ENCODE data around the gene RGS7.

The RGS7 gene

GRCh38 chr1:241081473-241081872, 275.5 kb downstream of the RGS7 start:
- no peak for DNase-seq (ENCODE audit: low read depth in 2 of 2)

- no peak for DNase-seq (ENCODE audit: low read depth in 2 of 2)
These were observed 277.5 kb downstream of the RGS7 start for GRCh38 chr1:241079459-241079858.

GRCh38 chr1:241079047-241079446, 278.0 kb downstream of the RGS7 start:
- no peak for DNase-seq (ENCODE audit: low read depth in 2 of 2)

GRCh38 chr1:241077386-241078147, 279.4 kb downstream of the RGS7 start:
- DNase-seq (ENCODE audit: low read depth in 2 of 2) = no peak

GRCh38 chr1:241074507-241074906, 282.5 kb downstream of the RGS7 start:
- no peak for DNase-seq (ENCODE audit: low read depth in 2 of 2)

GRCh38 chr1:241068359-241068758, 288.6 kb downstream of the RGS7 start:
- DNase-seq (ENCODE audit: low read depth in 2 of 2) = no peak

DNA sequence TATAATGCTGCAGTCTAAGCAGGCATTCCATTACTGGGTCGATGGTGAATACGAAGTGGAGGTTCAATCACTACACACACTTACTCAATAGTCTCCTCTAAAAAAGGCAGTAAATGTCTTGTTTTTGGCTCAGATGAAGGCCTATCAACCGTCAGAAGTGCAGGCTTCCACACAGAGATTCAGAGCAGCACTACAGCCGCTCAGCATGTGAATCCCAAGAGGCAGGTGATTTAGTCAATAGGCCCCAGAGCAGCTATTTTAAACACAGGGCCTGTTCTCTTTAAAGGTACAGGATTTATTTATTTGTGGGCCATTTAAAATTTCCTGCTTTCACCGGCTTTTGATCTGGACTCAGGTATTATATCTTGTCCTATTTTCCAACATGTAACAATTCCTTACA, 293.7 kb downstream of the RGS7 start:
- DNase-seq (ENCODE audit: low read depth in 2 of 2) = no peak

DNA sequence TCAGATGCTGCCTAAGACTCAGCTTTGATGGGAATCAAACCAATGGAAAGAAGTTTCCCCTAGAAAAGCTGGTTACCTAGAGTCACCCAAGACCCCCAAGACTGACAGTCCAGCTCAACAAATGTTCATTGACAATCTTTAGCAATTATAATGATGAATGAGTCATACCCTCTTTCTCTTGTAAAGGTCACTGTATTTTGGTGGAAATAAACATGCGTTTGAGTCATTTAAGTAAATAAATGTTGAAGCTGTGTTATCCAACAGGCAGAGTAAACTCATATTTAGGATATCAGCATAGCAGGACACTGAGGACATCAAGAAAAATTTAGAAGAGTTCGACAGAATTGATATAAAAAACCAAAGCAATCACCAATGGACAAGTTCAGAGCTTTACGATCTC, 295.9 kb downstream of the RGS7 start:
- DNase-seq (ENCODE audit: low read depth in 2 of 2) = no peak

DNA sequence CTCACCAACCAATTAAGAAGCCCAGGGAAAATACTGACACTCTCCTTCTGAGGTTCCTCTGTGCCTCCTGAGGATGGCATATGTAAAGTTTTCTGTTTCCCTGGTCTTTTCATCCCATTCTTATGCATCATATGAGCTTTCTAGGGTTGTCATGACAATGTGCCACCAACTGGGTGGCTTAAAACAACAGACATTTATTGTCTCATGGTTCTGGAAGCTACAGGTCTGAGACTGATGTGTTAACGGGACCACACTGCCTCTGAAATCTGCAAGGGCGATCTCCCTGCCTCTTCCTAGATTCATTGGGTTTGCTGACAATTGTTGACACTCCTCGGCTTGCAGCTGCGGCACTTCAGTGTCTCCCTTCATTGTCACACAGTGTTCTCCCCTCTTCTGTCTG, 308.4 kb downstream of the RGS7 start:
- no peak for DNase-seq (ENCODE audit: low read depth in 2 of 2)

DNA sequence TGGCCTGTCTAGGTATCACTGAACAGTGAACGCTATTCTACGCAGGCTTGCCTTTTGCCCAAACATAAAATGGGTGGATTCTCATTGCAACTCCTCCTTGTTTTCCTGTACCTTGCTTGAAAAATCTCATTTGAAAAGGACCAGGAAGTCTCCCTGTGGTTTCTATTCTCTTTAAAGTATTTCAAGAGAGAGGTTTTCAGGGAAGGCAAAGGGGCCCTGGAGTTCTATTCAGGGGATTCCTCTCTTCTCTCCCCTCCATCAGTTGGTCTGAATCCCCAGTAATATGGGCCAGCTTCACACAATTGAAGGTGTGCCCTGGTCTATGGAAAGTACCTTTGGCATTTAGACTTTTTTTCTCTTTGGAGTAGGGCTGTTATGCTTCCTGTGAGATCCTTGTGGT, 311.3 kb downstream of the RGS7 start:
- DNase-seq (ENCODE audit: low read depth in 2 of 2) = no peak

- no peak for DNase-seq (ENCODE audit: low read depth in 2 of 2)
These were observed 322.6 kb downstream of the RGS7 start for GRCh38 chr1:241034203-241034936.

DNA sequence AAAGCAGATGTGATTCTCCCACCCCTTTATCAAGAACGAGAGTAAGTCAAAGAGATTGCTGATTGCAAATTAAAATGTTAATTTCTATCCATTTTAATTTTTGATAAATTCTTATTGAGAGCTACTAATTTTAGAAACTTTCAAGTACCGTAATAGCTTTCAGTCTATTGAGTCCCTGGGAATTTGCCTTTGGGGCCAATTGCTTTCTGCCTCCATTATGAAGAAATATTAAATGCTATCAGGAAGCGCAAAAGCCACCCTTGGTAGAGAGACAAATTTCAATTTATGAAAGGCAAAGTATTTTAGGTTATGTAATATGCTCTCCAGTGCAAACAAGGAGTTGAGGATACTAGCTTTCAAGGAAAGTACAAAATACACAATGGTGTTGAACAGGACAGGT, 332.2 kb downstream of the RGS7 start:
- no peak for DNase-seq (ENCODE audit: low read depth in 2 of 2)

DNA sequence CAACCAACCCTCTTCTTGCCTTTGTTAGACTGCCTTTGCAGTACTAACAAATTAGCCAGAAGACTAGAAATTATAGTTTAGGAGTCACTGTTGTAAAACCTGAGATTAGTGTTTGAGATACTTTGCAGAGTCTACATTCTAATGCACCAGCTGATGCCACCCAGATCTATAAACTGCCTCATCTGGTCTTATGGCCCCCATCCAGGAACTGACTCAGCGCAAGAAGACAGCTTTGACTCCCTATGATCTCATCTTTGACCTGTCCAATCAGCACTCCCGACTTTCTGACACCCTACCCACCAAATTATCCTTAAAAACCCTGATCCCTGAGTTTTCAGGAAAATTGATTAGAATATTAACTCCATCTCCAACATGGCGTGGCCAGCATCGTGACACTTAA, 334.6 kb downstream of the RGS7 start:
- no peak for DNase-seq (ENCODE audit: low read depth in 2 of 2)

DNA sequence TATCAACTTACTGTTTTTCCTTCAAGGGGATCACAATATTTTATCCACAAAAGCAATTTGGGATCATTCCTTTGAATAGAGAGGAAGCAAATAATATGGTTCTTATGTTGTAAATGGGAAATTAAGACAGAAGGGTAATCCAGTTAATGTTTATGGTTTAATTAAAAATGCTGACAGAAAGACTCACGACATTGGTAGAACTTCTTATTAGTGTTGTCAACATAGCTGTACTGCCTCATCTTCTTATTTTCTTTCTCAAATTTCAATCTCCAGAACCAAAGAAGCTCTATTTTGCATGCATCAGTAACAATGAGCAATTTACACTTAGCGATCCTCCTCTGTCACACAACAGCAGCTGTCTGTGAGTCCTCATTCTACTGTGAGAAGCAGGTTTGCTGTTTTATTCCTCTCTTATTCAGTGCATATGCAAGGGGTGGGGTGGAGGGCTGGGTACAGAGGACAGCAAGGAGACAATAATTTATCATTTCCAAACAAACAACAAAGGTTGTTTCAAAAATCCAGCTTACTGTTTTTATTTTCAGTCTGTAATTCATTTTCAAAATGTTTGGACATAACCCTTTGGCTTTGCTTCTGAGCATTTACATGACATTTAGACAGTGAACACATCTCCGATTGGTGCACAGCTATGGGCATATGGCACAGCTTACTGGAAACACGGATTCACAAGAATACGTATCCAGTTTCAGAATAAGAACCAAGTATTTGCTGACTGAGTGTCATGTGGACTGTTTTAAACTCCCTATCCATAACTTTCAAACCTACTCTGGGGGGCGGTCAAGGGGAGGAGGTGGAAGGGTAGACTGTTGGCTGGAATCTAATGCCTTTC, 335.9 kb downstream of the RGS7 start:
- DNase-seq (ENCODE audit: low read depth in 2 of 2) = no peak

GRCh38 chr1:241012708-241013340, 344.2 kb downstream of the RGS7 start:
- DNase-seq (ENCODE audit: low read depth in 2 of 2) = no peak

DNA sequence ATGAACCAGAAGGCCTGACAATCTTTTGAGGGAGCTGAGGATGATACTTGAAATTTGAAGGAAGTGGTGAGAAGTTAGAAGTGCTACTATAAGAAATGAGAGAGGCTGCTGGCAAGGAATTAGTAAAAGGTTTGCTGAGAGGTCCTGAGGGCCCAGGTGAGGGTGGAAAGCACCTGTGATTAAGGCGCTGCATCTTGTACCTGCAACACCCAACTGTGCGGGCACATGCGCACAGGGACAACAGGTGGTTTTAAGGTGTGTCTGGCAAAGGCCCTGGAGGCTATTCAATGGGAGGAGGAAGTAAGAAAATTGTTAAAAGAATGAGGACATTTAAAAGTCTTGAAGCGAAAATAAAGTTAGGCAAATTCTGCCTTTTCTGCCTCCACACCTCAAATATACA, 349.3 kb downstream of the RGS7 start:
- DNase-seq (ENCODE audit: low read depth in 2 of 2) = no peak

- no peak for DNase-seq (ENCODE audit: low read depth in 2 of 2)
These were observed 357.2 kb downstream of the RGS7 start for GRCh38 chr1:240999826-241000225.

GRCh38 chr1:240998441-240999015, 358.5 kb downstream of the RGS7 start:
- DNase-seq (ENCODE audit: low read depth in 2 of 2) = no peak

- DNase-seq (ENCODE audit: low read depth in 2 of 2) = no peak
These were observed 359.0 kb downstream of the RGS7 start for GRCh38 chr1:240998024-240998423.

- no peak for DNase-seq (ENCODE audit: low read depth in 2 of 2)
These were observed 364.0 kb downstream of the RGS7 start for GRCh38 chr1:240993004-240993403.

DNA sequence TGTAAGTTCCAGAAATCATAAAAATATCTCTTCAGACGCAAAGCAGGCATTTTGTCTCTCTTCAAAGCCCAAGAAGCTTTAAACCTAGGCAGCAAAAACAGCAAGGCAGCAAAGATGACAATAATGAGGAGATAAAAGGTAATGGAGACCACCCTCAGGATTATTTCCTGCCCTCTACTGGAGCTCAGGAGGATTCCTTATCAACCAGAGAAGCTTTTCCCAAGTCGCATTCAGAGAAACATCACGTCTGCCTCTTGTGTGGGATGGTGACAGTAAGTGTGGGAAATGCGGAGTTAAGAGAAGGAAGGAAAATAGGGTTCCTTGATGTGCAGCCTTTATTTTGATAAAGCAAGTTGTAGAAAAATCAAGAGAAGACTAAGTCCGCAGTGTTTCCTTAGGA, 365.8 kb downstream of the RGS7 start:
- DNase-seq (ENCODE audit: low read depth in 2 of 2) = no peak

DNA sequence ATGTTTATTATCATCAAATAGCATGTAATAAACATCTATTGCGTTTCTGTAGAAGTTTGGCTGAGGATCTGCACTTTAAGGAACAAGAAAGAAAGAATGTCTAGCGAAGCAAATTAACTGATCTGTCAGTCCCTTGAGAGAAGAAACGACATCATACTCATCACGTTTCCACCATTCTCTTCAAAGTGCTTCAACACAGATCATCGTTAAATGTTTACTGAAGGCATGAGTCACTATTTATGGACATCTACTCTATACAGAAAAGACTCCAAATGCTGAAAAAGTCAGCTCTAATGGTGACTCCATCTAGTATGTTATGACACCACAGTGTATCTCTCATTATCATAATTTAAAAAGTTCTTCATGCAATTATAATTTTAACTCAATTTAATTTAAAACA, 369.1 kb downstream of the RGS7 start:
- no peak for DNase-seq (ENCODE audit: low read depth in 2 of 2)
